HCT116 (cell line): Measurements from ENCODE around the gene SLC36A2. TPM values are rescaled to one million over a fixed set of nuclear protein-coding genes. Genes with fewer than 3 reads are reported as not detected.
"Not testable (repeated sequence)": the region's sequence is repeated elsewhere in the genome, so short reads cannot be mapped to it uniquely, and the experiment has no call there.

Source experiments
- ATAC-seq: fragments of 200-7000 bp; cut with Tn5 transposase; 2 replicates; pipeline ENCODE4 v1.9.1; 2020; ENCODE audit warnings: mild to moderate bottlenecking, moderate library complexity
- BruUV-seq: library from RNA; stranded (reverse); fragments of 400-500 nt; replicated peaks from 2 replicates; lab custom pipeline; 2021; lab: Mats Ljungman, UMichigan
- CTCF ChIA-PET: fragments of 300-600 bp; sonication (Branson Sonifier 250); formaldehyde crosslinking; loops from one replicate; lab custom pipeline; 2021; ENCODE audit warnings: antibody characterized with exemption; lab: Charles Lee
- POLR2A ChIA-PET: fragments of 300-600, 350-600 bp; sonication (Branson Sonifier 250); formaldehyde crosslinking; loops from one replicate; lab custom pipeline; 2021; ENCODE audit warnings: antibody characterized with exemption; lab: Charles Lee
- RAD21 ChIA-PET, 2 experiments: fragments of 300-600 bp; sonication (Branson Sonifier 250); formaldehyde crosslinking; loops; one replicate each; lab custom pipeline; 2023; ENCODE audit warnings: low total read pairs in 2 of 2; ENCODE audit not compliant: uncharacterized antibody in 2 of 2, unreplicated experiment in 2 of 2, low non-redundant PET in 1 of 2; lab: Charles Lee
- DNase-seq: peaks from one replicate; pipeline ENCODE4 v3.0.0-alpha.2; 2010; ENCODE audit warnings: low read depth, low spot score
- H2AFZ ChIP-seq: fragments of 200-600 bp; shearing (Covaris generic), sonication (generic); 2 replicates; pipeline ENCODE4 v1.6.1; 2017; ENCODE audit warnings: low read depth, mixed run types, mixed read lengths, antibody characterized with exemption, low read length; ENCODE audit not compliant: poor library complexity, severe bottlenecking
- H3K27ac ChIP-seq: 2 replicates; pipeline ENCODE4 v1.5.1; 2012; ENCODE audit warnings: low read depth, low read length
- H3K27me3 ChIP-seq: fragments of 200-600 bp; sonication (generic); 2 replicates; pipeline ENCODE4 v1.6.1; 2016; ENCODE audit warnings: mixed run types, low read length, mixed read lengths; ENCODE audit not compliant: insufficient read depth
- H3K36me3 ChIP-seq, 2 experiments: fragments of 200-500 bp in 1 of 2; fragments of 200-600 bp in 1 of 2; sonication (Bioruptor generic) in 1 of 2; sonication (generic) in 1 of 2; 2 replicates each; pipeline versions ENCODE4 v1.5.1 to v1.6.1; 2014 to 2016; ENCODE audit warnings: low read length in 2 of 2, inconsistent platforms in 1 of 2, mixed read lengths in 1 of 2, mixed run types in 1 of 2; ENCODE audit not compliant: insufficient read depth in 2 of 2, control insufficient read depth in 1 of 2
- H3K4me1 ChIP-seq, 2 experiments: fragments of 200-600 bp in 1 of 2; sonication (generic) in 1 of 2; 2 replicates each; pipeline versions ENCODE4 v1.5.1 to v1.6.1; 2012 to 2017; ENCODE audit warnings: low read length in 2 of 2, inconsistent platforms in 1 of 2, mild to moderate bottlenecking in 1 of 2, mixed read lengths in 1 of 2, mixed run types in 1 of 2, moderate library complexity in 1 of 2; ENCODE audit not compliant: insufficient read depth in 2 of 2, control insufficient read depth in 1 of 2
- H3K4me2 ChIP-seq: fragments of 200-600 bp; sonication (generic); 2 replicates; pipeline ENCODE4 v1.6.1; 2017; ENCODE audit warnings: mixed run types, low read length, mixed read lengths
- H3K4me3 ChIP-seq, 2 experiments: fragments of 200-600 bp in 1 of 2; sonication (generic) in 1 of 2; replicated peaks in 1 of 2; 2 replicates each; pipeline ENCODE4 v1.5.1; 2011 to 2016; ENCODE audit warnings: low read length in 2 of 2, control low read depth in 1 of 2, low read depth in 1 of 2, mild to moderate bottlenecking in 1 of 2, mixed read lengths in 1 of 2, mixed run types in 1 of 2
- H3K79me2 ChIP-seq: fragments of 200-600 bp; sonication (generic); 2 replicates; pipeline ENCODE4 v1.6.1; 2017; ENCODE audit warnings: mild to moderate bottlenecking, mixed run types, low read length, moderate library complexity, mixed read lengths; ENCODE audit not compliant: insufficient read depth
- H3K9ac ChIP-seq: fragments of 200-600 bp; sonication (generic); 2 replicates; pipeline ENCODE4 v1.6.1; 2016; ENCODE audit warnings: low read length, mixed read lengths
- H3K9me2 ChIP-seq: fragments of 200-600 bp; sonication (generic), shearing (Covaris generic); 2 replicates; pipeline ENCODE4 v1.6.1; 2017; ENCODE audit warnings: mixed run types, mild to moderate bottlenecking, moderate library complexity; ENCODE audit not compliant: insufficient read depth
- H3K9me3 ChIP-seq, 2 experiments: fragments of 200-500 bp in 1 of 2; fragments of 200-600 bp in 1 of 2; sonication (Bioruptor generic) in 1 of 2; sonication (generic) in 1 of 2; 2 replicates each; pipeline ENCODE4 v1.6.1; 2014 to 2017; ENCODE audit warnings: low read length in 2 of 2, mixed read lengths in 2 of 2, inconsistent platforms in 1 of 2, low read depth in 1 of 2, mild to moderate bottlenecking in 1 of 2, mixed run types in 1 of 2, moderate library complexity in 1 of 2; ENCODE audit not compliant: control insufficient read depth in 1 of 2, insufficient read depth in 1 of 2
- H4K20me1 ChIP-seq: fragments of 200-600 bp; sonication (generic), shearing (Covaris generic); 2 replicates; pipeline ENCODE4 v1.6.1; 2017; ENCODE audit warnings: mixed run types, mild to moderate bottlenecking, moderate library complexity; ENCODE audit not compliant: insufficient read depth
- EGR1 ChIP-seq: IDR thresholded peaks from 2 replicates; pipeline ENCODE4 v1.6.1; 2012; ENCODE audit warnings: low read depth
- POLR2A ChIP-seq: IDR thresholded peaks from 2 replicates; pipeline ENCODE4 v1.7.0; 2011; ENCODE audit warnings: borderline replicate concordance; ENCODE audit not compliant: insufficient read depth, insufficient read length; ENCODE audit errors: extremely low read depth
- SP1 ChIP-seq: IDR thresholded peaks from 2 replicates; pipeline ENCODE4 v1.6.1; 2012; ENCODE audit warnings: low read depth
- intact Hi-C: fragments of 100-400 bp; cut with micrococcal nuclease; formaldehyde crosslinking; loops from 2 replicates; pipeline ENCODE4 v1.10.0; 2022
- total RNA-seq: library from RNA; stranded (reverse); gene quantifications from one replicate; pipeline ENCODE4 v1.2.1, GENCODE V29; 2021; ENCODE audit not compliant: unreplicated experiment
- TF ChIP-seq, protein P1 (sequence below): IDR thresholded peaks from 2 replicates; pipeline ENCODE4 v1.6.1; 2012
- TF ChIP-seq, protein P2 (sequence below), 3 experiments: fragments of 200-600 bp in 1 of 3; sonication (generic) in 1 of 3; IDR thresholded peaks in 2 of 3; conservative IDR thresholded peaks in 1 of 3; 2 replicates each; pipeline ENCODE4 v1.5.1; 2012 to 2017; ENCODE audit warnings: low read depth in 2 of 3, low read length in 2 of 3, antibody characterized with exemption in 1 of 3, borderline replicate concordance in 1 of 3, control low read depth in 1 of 3, mild to moderate bottlenecking in 1 of 3, mixed read lengths in 1 of 3, mixed run types in 1 of 3, moderate library complexity in 1 of 3; ENCODE audit not compliant: insufficient read depth in 1 of 3

Gene SLC36A2
- total RNA-seq, 1 experiment from 2014 or later: not detected

DNA sequence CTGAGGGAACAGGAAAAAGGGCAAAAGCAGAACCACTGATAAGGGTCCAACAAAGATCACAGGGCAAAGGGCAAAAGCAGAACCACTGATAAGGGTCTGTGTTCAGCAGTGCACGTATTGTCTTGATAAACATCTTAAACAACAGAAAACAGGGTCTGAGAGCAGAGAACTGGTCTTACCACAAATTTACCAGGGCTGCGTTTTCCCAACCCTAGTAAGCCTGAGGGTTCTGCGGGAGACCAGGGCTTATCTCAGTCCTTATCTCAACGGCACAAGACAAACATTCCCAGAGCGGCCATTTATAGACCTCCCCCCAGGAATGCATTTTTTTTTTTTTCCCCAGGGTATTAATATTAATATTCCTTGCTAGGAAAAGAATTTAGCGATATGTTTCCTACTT lies 19.7 kb upstream of the SLC36A2 start:
- ATAC-seq, H3K27me3 ChIP-seq, H3K9ac ChIP-seq, POLR2A ChIA-PET, CTCF ChIA-PET, H3K79me2 ChIP-seq, H2AFZ ChIP-seq, H3K4me2 ChIP-seq, RAD21 ChIA-PET, H3K4me3 ChIP-seq, H3K27ac ChIP-seq, H4K20me1 ChIP-seq, H3K4me1 ChIP-seq, H3K36me3 ChIP-seq, BruUV-seq, intact Hi-C loops, H3K9me2 ChIP-seq, H3K9me3 ChIP-seq, DNase-seq: not testable (repeated sequence)

DNA sequence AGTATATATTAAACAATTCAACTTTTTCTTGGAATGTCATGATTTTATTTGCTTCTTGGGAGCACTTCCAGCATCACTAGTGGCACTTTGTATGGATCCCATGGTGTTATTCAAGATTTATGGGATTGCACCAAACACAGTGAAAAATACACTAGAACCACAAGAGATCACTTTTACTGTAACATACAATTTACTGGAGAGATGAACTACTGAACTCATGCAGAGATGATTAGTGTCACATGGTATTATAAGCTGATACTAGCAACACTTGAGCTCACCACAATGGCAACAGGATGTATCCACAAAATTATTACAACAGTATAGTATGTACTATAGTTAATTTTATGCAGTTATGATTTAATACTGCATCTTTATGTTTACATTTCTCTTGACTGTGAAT lies 16.3 kb upstream of the SLC36A2 start:
- no peaks in the 10 kb centered on the region for H3K9me2 ChIP-seq
- H4K20me1 ChIP-seq: no peaks in the 10 kb centered on the region
- ChIA-PET RAD21 (no interaction called here), CTCF (no interaction called here), POLR2A (no interaction called here)
- no peak overlapping the region for H2AFZ ChIP-seq
- no peak overlapping the region for H3K4me2 ChIP-seq
- peaks cover 4% of the 10 kb centered on the region; the same call in 1 of the 2 replicates for H3K27me3 ChIP-seq
- no peak for DNase-seq
- H3K9me3 ChIP-seq: no peaks in the 10 kb centered on the region
- TF ChIP-seq, protein P1, sequence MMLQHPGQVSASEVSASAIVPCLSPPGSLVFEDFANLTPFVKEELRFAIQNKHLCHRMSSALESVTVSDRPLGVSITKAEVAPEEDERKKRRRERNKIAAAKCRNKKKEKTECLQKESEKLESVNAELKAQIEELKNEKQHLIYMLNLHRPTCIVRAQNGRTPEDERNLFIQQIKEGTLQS: no peak
- TF ChIP-seq SP1 (no peak), POLR2A (no peak), EGR1 (no peak)
- TF ChIP-seq, protein P2, sequence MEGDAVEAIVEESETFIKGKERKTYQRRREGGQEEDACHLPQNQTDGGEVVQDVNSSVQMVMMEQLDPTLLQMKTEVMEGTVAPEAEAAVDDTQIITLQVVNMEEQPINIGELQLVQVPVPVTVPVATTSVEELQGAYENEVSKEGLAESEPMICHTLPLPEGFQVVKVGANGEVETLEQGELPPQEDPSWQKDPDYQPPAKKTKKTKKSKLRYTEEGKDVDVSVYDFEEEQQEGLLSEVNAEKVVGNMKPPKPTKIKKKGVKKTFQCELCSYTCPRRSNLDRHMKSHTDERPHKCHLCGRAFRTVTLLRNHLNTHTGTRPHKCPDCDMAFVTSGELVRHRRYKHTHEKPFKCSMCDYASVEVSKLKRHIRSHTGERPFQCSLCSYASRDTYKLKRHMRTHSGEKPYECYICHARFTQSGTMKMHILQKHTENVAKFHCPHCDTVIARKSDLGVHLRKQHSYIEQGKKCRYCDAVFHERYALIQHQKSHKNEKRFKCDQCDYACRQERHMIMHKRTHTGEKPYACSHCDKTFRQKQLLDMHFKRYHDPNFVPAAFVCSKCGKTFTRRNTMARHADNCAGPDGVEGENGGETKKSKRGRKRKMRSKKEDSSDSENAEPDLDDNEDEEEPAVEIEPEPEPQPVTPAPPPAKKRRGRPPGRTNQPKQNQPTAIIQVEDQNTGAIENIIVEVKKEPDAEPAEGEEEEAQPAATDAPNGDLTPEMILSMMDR (IDR thresholded peaks at IDR 0.05 in 2 of 3, conservative IDR thresholded peaks at IDR 0.05 in 1 of 3; ENCODE audit: borderline replicate concordance in 1 of 3, insufficient read depth in 1 of 3, low read depth in 2 of 3, low read length in 2 of 3): no peak
- BruUV-seq: no TSS peak
- intact Hi-C loops: no loop called here
- no peaks in the 10 kb centered on the region for H3K79me2 ChIP-seq
- no peak for ATAC-seq
- H3K4me1 ChIP-seq: no peaks in the 10 kb centered on the region
- H3K4me3 ChIP-seq: no peak overlapping the region
- H3K9ac ChIP-seq: no peak overlapping the region
- no peaks in the 10 kb centered on the region for H3K36me3 ChIP-seq
- no peak overlapping the region for H3K27ac ChIP-seq
